ENCODE measurements around the gene DNM2.

The DNM2 gene

DNA sequence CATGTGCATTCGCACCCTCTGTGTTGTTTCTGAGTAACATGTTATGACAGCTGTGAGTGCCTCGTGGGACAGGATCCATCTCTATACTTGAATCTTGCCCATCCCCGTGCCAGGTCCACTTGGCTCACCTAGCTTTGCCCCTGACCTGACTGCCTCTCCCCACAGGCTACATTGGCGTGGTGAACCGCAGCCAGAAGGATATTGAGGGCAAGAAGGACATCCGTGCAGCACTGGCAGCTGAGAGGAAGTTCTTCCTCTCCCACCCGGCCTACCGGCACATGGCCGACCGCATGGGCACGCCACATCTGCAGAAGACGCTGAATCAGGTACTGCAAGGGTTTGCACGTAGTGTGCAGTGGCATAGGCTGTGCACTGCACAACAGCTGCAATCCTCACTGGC is 64.9 kb downstream of the DNM2 start:
- DNase-seq = no peak

DNA sequence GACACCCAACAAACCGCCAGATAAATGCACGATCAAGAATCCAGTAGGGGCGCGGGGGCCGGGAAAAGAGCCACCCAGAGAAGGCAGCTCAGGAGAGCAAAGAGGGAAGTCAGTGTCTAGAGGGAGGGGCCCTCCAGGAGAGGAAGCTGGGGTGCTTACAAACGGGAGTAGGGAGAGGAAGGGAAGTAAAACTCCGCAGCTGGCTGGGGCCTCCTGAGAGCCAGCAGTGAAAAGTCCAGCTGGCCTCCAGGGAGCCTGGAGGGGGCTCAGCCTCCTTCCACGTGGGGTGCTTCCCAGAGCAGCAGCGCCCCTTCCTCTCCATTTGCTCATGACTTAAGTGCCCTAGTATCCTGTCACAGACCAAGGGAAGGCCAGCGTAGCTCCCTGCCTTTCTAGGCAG is 66.4 kb downstream of the DNM2 start:
- DNase-seq = no peak

DNA sequence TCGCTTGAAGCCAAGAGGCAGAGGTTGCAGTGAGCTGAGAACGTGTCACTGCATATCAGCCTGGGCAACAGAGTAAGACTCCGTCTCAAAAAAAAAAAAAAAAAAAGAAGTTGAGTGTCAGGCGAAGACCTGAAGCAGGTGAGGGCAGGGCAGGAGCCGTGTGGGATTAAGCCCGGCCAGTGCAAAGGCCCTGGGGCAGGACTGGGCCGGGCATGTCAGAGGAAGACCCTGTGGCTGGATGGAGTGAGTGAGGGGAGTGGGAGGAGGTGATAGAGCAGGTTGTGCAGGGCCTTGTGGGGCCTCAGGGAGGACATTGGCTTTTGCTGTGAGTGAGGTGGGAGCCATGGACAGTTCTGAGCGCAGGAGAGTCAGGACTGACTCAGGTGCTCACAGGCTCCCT is 70.3 kb downstream of the DNM2 start:
- no peak for DNase-seq

DNA sequence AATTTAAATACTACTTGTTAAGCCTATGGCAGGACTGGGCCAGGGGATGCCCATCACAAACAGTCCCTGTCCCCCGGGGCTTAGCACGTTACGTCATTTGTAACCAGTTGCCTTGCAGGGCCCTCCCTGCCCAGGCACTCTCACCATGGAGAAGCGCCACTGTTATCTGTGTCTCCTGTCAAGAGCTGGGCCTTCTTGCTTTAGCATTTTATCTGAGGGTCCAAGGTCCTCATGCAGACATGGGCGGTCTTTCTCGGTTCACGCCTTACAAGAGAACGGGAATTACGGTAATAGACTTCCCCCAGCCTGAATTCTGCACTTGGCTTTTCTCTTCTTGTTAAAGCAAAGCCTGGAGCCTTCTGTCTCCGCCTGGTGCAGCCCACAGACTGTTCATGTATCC is 72.0 kb downstream of the DNM2 start:
- no peak for DNase-seq

DNA sequence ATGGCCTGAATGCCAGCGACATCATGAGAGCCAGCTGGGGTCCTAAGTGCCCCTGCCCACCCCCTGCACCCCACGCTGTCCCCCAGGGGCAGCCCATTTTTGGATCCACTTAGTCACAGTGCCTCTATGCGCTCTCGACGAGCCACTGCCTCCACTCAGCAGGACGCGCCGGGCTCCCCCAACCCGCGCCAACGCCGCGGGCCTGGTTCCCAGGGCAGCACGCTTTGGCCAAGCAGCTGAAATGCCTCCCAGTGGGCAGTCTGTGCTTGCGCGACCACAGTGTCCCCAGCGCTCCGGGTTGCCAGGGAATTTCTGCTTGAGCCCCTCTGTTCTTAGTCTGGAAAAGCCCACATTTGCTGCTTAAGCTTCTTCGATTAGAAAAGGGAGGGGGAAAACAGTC is 78.8 kb downstream of the DNM2 start:
- DNase-seq = no peak

DNA sequence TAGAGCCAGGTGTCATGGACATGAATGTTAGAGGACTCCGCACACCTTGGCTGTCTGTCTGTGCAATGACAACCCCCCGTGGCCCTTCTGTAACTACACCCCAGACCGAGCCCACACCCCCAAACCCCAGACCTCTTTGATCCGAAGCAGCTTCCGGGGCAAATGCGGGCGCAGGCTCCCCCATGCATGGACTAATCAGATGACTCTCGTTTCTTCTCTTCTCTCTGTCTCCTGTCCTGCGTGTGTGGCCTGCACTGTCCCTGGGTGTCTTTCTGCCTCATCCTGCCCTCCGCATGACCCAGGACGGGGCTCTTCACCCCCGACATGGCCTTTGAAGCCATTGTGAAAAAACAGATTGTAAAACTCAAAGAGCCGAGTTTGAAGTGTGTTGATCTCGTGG is 79.2 kb downstream of the DNM2 start:
- no peak for DNase-seq

DNA sequence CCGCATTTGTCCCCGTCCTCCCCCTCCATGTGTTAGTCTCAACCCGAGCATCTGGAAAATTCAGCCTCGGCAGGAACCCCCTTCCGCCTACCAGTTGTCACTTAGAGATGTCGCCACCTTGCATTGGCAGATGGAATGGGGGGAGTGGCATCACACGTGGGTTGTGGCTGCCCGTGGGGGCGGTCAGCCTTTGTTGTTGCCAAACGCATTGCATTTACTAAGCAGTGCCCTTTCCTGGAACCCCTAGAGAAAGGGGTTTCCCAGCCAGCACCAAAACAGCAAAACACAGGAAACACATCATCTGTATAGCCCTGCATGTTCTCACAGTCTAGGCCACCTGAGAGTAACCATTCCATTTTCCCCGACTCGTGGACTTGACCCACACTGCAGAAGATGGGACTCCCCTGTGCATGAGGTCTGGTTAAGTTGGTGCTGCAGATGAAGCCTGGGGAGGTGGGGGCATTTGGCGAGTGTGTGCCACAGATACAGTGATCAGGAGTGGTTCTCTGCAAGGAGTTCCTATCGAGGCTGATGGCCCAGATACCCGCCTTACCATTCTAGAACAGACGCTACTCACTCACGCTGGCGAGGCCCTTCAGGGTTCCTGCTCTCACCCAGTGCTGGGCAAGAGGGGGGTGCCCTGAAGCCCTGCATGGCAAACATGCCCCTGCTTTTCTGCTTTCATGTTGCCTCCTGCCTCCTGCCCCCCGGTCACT is 79.8 kb downstream of the DNM2 start:
- DNase-seq = peak; percentile 90 to 92

DNA sequence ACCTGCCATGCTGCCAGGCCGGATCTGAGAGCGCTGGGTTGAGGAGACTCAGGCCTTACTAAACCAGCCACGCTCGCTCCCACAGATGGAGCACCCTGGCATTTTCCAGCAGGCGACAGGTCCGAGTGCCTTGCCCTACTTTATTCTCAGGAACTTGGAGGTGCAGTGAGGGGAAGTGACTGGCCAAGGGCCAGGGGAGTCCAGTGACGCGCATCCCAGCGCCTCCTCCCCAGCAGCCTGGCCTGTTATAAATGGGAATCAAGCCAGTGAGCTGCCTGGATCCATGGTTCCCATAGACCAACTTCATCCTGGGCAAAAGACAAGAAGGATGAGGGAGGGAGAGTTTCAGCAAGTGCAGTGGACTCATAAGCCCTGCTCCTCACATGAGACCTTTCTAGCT is 82.6 kb downstream of the DNM2 start:
- DNase-seq = no peak

DNA sequence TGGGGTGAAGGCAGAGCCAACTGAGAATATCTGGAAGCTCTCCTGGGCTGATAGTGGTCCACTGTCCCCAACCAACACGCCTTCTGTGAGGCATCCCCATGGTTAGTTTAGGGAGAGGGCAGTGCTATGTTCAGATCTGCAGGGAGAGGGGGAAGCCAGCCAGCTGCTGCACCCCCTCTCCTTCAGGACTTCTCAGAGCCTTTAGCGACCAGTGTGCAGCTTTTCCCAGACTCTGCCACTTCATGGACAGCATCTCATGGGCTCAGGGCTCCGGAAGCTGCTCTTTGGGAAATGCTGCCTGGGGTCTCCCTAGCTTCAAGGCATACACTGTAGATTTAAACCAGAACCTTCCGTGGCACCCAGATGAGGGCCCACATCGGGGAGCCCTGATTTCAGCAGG is 84.6 kb downstream of the DNM2 start:
- no peak for DNase-seq

DNA sequence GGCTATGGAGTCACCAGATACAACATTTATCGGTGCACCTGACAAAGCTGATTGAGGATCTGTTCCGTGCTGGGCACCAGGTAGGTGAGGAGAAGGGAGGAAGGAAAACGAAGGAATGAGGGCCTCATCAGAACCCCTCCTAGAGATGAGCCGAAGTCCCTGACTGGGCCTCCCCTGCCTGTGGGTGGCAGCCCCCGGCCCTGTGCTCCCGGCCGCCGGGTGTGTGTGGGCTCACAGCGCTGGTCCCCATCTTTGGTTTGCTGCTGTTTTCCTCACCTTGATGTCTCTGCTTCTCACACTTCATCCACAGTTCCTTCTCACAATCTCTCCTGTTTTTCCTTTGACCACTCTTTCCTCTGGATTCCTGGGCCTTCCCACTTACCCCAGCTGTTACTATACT is 85.4 kb downstream of the DNM2 start:
- DNase-seq = no peak

DNA sequence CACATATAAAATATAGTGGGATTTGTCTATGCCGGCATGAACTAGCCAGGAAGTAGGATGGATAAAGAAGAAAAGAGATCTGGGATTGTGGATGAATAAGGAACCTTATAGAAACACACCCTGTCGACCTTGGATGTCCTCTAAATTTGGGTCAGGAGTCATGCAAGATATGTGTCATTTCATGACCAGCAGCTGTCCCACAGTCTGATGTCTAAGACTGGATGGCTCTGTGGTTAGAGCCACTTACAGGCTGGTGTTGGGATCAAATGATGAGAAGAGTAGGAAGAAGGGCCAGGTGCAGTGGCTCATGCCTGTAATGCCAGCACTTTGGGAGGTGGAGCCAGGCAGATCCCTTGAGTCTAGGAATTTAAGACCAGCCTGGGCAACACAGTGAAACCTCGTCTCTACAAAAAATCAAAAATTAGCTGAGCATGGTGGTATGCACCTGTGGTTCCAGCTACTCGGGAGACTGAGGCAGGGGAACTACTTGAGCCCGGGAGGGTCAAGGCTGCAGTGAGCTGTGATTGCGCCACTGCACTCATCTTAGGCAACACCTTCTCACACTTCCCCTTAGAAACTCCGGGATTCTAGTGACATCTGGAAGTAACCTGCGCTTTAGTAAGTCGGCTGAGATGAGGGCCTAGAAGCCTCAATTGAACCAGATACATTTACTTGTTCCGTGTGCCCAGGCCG is 87.3 kb downstream of the DNM2 start:
- DNase-seq = no peak

DNA sequence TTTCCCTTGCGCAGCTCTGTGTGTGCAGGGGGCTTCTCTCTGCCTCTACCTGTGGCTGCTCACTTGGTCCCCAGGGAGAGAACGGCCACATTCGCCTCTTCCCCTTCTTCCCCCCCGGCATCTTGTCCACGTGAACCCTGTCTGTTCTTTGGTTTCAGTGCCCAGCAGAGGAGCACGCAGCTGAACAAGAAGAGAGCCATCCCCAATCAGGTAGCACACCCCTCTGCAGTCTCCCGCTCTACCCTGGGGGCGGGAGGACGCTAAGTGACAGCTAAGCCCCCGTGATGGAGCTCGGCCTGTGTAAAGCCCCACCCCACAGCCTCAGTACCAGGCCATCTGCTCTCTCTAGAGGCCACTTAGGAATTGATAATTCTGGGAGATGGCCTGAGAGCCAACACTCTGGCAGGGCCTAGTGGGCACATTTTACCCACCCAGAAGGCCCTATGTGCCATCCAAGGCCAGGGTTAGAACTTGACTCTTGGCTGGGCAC is 87.9 kb downstream of the DNM2 start:
- DNase-seq = no peak

DNA sequence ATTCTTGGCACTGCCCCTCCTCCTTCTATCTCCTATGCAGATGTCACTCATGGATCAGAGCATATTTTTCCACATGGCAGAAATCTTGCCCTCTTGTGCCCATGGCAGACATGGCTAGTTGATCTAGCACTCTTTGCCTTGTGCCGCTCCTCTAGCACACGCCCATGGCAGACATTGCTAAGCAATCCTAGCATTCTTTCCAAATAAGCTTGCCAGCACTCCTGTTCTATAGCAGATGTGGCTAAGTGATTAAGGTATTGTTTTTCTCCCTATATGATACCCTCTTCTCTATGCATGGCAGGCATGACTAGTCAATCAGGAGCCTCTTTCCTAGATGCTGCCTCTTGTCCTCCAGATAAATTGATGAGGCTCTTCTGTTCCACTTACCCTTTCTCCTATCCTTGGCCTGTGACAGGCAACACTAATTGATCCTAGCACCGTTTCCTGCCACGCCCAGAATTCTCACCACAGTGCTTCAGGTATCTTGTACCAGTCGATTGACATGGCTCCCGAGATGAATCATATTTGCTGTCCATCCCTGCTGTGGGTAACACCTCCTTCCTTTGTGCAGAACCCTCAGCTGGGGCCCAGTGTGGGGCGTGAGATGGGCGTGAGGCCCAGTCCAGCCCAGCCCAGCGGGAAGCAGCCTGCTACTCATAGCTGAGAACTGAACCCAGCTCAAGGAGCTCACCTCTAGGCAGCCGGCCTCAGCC is 91.2 kb downstream of the DNM2 start:
- peak; percentile 48 to 50 for DNase-seq

DNA sequence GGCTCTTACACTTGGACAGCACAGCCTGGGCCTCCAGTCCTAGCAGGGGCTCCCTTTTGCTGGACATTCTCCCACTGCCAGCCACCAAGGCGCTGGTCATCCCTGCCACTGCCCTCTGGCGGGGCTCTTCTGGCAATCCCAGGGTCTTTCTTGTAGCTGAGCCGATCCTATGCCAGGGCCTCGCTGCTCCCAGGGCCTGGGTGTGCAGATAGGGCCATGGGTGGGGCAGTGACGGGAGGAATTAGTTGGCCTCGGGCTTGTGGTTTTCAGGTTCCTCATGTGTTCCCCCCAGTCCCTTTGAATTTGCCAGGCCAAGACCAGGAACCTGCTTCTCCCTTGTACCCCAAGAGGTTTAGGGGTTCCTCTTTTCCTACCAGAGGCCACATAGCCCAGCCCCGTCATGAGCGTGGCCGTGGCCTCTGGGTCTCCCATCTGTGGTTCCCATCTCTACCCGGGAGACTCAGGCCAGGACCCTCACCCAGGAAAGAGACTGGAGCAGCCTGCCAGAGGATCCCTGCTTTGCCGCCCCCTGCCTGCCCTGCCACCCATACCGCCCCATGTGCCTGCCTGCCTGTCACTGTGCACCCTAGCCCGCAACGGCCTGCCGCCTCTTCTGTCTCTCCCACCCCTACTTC is 91.9 kb downstream of the DNM2 start:
- DNase-seq = no peak

DNA sequence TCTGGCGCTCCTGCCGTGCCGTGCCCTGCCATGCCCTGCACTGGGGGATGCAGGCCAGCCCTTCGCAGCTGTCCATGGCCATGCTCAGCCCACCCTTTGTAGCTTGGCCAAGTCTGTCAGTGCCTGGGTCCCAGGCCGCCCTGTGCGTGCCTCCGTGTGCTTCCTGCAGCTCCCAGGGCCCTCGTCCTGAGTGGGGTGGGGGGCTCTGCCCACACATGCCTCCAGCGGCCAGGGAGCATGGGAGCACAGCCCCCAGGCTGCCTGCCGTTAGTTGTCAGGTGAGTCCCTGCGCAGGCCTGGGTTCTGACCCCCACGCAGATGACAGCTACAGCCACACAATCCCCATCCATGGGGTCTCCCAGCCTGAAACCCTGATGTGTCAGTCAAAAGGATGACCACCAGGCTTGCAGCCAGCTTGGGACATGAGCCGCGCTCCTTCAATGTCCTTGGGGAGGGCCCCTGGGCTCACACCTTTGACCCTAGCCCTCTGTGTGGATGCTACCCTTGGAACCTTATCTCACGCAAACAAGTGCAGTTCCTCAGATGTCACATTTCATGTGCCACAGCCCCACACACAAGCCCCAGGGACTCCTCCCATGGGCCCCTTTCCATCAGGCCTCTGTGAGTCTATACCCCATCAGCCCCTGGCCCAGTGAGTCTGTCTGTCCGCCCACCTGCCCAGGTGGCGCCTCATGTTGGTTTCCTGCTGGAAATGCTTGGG is 93.7 kb downstream of the DNM2 start:
- DNase-seq = no peak

DNA sequence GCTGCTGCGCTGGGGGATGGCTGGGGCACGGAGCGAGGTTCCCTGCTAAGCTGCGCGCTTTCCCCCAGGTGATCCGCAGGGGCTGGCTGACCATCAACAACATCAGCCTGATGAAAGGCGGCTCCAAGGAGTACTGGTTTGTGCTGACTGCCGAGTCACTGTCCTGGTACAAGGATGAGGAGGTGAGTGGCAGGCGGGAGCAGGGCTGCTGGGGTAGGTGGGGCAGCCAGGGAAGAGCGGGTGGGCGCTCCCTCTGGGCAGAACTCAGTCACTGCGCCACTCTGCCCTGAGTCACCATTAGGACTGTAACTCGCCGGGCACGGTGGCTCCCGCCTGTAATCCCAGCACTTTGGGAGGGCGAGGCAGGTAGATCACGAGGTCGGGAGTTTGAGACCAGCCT is 94.3 kb downstream of the DNM2 start:
- no peak for DNase-seq

DNA sequence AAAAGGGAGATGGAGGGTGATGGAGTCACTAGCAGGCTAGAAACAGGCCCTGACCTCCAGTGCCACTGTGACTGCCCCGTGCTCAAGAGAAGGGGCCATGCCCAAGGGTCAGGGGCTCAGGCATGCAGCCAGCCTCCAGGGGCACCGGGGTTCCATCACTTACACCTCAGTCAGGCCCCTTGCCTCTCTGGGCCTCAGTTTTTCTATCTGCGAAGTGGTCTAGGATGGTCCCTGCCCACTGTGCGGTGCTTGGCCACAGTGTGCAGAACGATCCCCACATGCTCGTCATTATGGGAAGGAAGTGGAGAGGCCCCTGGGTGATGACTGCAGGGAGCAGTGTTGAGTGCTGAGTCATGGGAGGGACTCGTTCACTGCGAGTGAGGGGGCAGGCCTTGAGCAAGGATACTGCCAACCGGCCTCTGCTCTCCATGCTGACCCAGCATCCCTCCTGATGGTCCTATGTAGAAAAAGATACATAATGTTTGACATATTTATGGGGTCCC is 95.1 kb downstream of the DNM2 start:
- DNase-seq = peak; percentile 66 to 70

DNA sequence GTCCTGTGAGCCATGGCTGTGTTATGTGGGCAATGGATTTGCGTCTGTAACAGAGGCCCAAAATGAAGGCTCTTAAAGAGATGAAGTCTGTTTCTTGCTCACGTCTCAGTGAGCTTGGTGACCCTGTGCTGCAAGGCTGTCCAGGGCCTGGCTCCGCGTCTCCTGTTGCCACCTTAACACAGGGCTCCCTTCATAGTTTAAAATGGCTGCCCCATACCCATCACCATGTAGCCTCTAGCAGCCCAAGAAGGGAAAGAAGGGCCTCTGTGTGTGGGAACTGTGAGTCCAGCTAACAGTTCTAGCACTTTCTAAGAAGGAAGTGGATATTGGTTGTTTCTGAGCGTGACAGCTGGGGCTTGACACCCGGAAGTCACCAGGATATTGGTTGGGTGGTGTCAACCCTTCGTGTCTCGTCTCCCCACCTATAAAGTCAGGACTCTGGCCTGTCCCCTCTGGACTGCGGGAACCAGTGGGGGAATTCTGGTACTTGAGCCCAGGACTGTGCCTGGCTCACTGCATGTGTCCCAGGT is 97.2 kb downstream of the DNM2 start:
- DNase-seq = no peak

DNA sequence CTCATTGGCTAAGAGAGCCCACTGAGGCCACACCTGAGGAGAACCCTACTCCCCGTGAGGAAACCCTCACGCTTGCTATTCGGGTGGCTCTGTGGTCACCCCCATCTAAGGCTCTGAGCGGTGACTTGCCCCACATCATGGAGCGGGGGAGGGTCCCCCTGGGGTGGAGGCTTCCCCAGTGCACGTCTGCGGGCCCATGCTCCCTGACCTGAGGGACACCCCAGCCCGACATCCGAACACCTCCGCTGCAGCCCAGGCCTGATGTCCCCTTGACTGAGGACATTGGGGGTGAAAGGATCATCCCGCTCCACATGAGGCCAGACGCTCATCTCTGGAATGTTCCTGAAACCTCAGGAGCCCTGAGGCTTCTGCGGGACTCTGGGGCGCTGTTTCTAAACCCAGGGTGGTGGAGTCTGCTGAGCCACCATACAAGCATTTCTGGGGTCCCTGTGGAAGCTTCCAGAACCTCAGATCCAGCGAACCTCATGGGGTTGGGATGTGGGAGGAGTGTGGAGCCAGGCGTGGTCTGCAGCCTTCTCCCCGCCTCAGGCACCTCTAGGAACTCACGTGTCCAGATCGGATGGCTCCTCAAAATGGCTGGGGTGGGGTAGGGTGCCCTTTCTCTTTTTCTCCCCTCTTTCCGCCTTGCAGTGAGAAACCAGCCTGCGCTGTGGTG is 98.2 kb downstream of the DNM2 start:
- no peak for DNase-seq

DNA sequence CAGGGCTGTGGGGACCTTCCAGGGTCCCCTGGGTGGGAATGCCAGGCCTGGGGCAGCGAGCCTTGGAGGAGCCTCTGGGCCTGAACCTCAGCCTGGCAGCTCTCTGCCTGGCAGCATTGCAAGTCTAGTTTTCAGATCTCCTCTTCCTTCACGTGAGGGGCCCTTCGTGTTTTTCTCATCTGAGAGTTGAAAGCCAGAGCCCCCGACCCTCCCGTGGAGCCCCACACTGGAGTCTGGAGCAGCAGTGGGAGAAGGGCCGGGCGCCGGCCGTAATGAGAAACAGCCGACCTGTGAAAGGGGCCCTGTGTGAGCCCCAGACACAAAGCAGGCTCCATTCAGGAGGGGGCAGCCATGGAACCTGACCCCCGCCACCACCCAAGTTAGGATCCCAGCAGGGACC is 98.8 kb downstream of the DNM2 start:
- no peak for DNase-seq

DNA sequence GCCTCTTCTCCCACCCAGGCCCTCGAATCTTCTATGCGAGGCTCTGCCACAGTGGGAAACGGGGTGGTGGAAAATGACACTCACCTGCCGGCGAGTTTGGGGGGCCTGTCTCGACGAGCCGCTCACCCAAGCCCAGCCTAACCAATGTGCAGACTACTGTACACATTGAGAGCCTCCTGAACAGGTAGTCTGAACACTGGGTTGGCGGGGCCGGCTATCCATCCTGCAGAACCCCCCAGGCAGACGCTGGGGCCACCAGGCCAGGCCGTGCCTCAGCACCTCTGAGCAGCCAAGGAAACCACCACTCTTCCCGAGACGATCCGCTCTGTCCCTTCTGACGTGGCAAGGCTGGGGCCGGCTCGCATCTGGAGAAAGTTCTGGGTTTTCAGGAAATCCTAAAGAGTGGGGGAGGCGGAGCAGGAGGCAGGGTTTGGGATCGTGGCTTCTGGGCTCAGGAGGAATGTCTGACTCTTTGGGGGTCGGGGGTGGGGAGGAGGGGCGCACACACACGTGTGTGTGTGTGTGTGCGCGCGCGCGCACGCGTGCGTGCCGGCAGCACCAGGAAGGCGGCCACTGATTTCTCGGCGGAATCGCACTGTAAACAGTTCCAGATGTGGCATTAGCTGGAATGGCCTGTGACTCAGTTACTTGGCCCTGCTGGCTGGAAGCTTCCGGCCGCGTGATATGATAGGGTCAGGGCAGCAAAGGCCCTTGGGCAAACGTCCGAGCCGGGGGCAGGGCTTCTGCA is 99.6 kb downstream of the DNM2 start:
- DNase-seq = no peak

All from activated T-cell treated with anti-CD3 and anti-CD28 coated beads, Interleukin-2, amount 50 U/mL, for 48 hours (primary cell).